ENCODE measurements around the gene CA4. TPM values are rescaled to one million over a fixed set of nuclear protein-coding genes. Genes with fewer than 3 reads are reported as not detected.
A peak's percentile ranks its signal among the peaks of the same experiment; 100 is the strongest.
"Not testable (repeated sequence)": the region's sequence is repeated elsewhere in the genome, so short reads cannot be mapped to it uniquely, and the experiment has no call there.

Gene CA4
- 11.4 and 21.1 TPM in 2 replicates for total RNA-seq (ENCODE audit: low replicate concordance)
- long read RNA-seq, transcript CA4-201 (8 exons, 1,154 nt) = major isoform, 51 of 60 reads
- long read RNA-seq, partial matches to known transcripts = 2 of 60 reads
- long read RNA-seq, other reads (novel, unspliced or antisense) = 7 of 60 reads

GRCh38 chr17:60149691-60150582, at the start of gene CA4:
Gene CA4 (plus strand): TSS chr17:60149973. CDS start chr17:60150035, 62 bp downstream.
- Mint-ChIP-seq H3K27ac (no peak within 1 kb of the TSS), H3K4me1 (ENCODE audit: unreplicated experiment) (peaks cover 9% of the 10 kb centered on the region), H3K4me3 (peak within 1 kb of the TSS; percentile 75), H3K9me3 (no peaks in the 10 kb centered on the region), H3K27me3 (peaks cover 90% of the 10 kb centered on the region), H3K36me3 (no peaks in the 10 kb centered on the region)
- no peak for TF ChIP-seq CTCF (conservative IDR thresholded peaks at IDR 0.05)
- DNase-seq (ENCODE audit: extremely low spot score, unreplicated experiment) = no peak

- H3K9me3 Mint-ChIP-seq; H3K27ac Mint-ChIP-seq; H3K4me1 Mint-ChIP-seq (ENCODE audit: unreplicated experiment); H3K27me3 Mint-ChIP-seq; DNase-seq (ENCODE audit: extremely low spot score, unreplicated experiment); H3K4me3 Mint-ChIP-seq; H3K36me3 Mint-ChIP-seq: not testable (repeated sequence)
Observed at GRCh38 chr17:60100577-60100976, 49.2 kb upstream of the CA4 start.

- H3K27me3 Mint-ChIP-seq; H3K27ac Mint-ChIP-seq; DNase-seq (ENCODE audit: extremely low spot score, unreplicated experiment); H3K4me1 Mint-ChIP-seq (ENCODE audit: unreplicated experiment); H3K9me3 Mint-ChIP-seq; H3K36me3 Mint-ChIP-seq: not testable (repeated sequence)
- peak overlapping the region; percentile 0 for H3K4me3 Mint-ChIP-seq
Observed at GRCh38 chr17:60102015-60102631, 47.6 kb upstream of the CA4 start.

- Mint-ChIP-seq H3K4me1 (ENCODE audit: unreplicated experiment) (no peaks in the 10 kb centered on the region), H3K27me3 (peaks cover 8% of the 10 kb centered on the region)
- no peak for DNase-seq (ENCODE audit: extremely low spot score, unreplicated experiment)
Observed at GRCh38 chr17:60102632-60103096, 47.1 kb upstream of the CA4 start.

GRCh38 chr17:60103957-60104356, 45.8 kb upstream of the CA4 start:
- Mint-ChIP-seq H3K36me3 (no peaks in the 10 kb centered on the region), H3K4me3 (no peak overlapping the region), H3K9me3 (no peaks in the 10 kb centered on the region), H3K27ac (no peak overlapping the region), H3K4me1 (ENCODE audit: unreplicated experiment) (no peaks in the 10 kb centered on the region), H3K27me3 (peaks cover 8% of the 10 kb centered on the region)
- no peak for DNase-seq (ENCODE audit: extremely low spot score, unreplicated experiment)
- no peak for TF ChIP-seq CTCF (conservative IDR thresholded peaks at IDR 0.05)

More at GRCh38 chr17:60102632-60103096, 47.1 kb upstream of the CA4 start:
- Mint-ChIP-seq H3K4me3 (peak overlapping the region; percentile 0), H3K27ac (no peak overlapping the region), H3K9me3 (no peaks in the 10 kb centered on the region), H3K36me3 (no peaks in the 10 kb centered on the region)
- TF ChIP-seq CTCF (conservative IDR thresholded peaks at IDR 0.05) = no peak

GRCh38 chr17:60106340-60107059, 43.3 kb upstream of the CA4 start:
- H3K27me3 Mint-ChIP-seq = peaks cover 15% of the 10 kb centered on the region
- no peak overlapping the region for H3K4me3 Mint-ChIP-seq
- no peaks in the 10 kb centered on the region for H3K36me3 Mint-ChIP-seq
- H3K9me3 Mint-ChIP-seq = no peaks in the 10 kb centered on the region
- H3K27ac Mint-ChIP-seq = no peak overlapping the region
- no peak for TF ChIP-seq CTCF (conservative IDR thresholded peaks at IDR 0.05)
- H3K4me1 Mint-ChIP-seq (ENCODE audit: unreplicated experiment) = no peaks in the 10 kb centered on the region
- DNase-seq (ENCODE audit: extremely low spot score, unreplicated experiment) = no peak
